ENCODE data around the gene FMN1.

Gene FMN1

DNA sequence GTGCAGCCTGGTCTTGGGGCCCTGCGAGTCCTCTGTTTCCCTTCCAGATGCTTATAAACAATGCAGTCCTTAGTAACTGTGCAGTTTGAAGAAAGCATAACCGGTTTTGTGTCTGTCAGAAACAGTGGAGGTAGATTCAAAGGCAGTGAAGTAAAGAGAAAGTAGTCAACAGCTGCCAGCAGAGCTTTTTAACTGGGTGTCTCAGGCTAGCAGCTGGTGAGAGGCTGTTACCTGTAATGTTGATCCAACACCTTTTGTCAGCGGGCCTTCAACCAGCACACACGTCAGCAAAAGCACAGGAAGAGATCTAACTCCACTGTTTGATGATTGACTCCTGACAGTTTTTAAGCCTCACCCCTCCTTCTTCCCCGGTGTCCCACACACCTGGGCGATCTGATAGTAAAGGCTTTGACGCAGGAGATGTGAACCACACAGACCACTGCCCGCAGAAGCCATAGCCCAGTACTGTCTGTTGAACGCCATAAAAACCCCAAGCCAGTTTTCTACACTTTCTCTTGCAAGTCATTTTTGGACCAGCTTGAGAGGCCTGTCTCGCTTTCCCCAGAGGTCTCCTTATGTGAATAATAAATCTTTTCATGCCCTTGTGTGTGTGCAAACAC lies 178.0 kb downstream of the FMN1 start:
- Histone ChIP-seq H3K27ac (ENCODE audit: low read depth, low read length) (no peak overlapping the region), H3K27me3 (ENCODE audit: insufficient read depth, low read length) (no peaks in the 10 kb centered on the region), H3K79me2 (ENCODE audit: control insufficient read depth, insufficient read depth, low read length, unreplicated experiment) (no peaks in the 10 kb centered on the region), H3K36me3 (ENCODE audit: insufficient read depth, low read length) (no peaks in the 10 kb centered on the region), H3K4me1 (ENCODE audit: control insufficient read depth, insufficient read depth, low read length, unreplicated experiment) (peaks cover 13% of the 10 kb centered on the region), H3K4me3 (ENCODE audit: low read depth, low read length) (no peak overlapping the region), H2AFZ (ENCODE audit: low read length, unreplicated experiment) (no peak overlapping the region)

- H3K27ac ChIP-seq (ENCODE audit: low read depth, low read length): no peak overlapping the region
- H3K79me2 ChIP-seq (ENCODE audit: control insufficient read depth, insufficient read depth, low read length, unreplicated experiment): no peaks in the 10 kb centered on the region
- no peaks in the 10 kb centered on the region for H3K36me3 ChIP-seq (ENCODE audit: insufficient read depth, low read length)
- no peak overlapping the region for H3K4me3 ChIP-seq (ENCODE audit: low read depth, low read length)
- no peaks in the 10 kb centered on the region for H3K27me3 ChIP-seq (ENCODE audit: insufficient read depth, low read length)
- no peak overlapping the region for H2AFZ ChIP-seq (ENCODE audit: low read length, unreplicated experiment)
- H3K4me1 ChIP-seq (ENCODE audit: control insufficient read depth, insufficient read depth, low read length, unreplicated experiment): peaks cover 13% of the 10 kb centered on the region
Observed at GRCh38 chr15:33014586-33014985, 179.9 kb downstream of the FMN1 start.

DNA sequence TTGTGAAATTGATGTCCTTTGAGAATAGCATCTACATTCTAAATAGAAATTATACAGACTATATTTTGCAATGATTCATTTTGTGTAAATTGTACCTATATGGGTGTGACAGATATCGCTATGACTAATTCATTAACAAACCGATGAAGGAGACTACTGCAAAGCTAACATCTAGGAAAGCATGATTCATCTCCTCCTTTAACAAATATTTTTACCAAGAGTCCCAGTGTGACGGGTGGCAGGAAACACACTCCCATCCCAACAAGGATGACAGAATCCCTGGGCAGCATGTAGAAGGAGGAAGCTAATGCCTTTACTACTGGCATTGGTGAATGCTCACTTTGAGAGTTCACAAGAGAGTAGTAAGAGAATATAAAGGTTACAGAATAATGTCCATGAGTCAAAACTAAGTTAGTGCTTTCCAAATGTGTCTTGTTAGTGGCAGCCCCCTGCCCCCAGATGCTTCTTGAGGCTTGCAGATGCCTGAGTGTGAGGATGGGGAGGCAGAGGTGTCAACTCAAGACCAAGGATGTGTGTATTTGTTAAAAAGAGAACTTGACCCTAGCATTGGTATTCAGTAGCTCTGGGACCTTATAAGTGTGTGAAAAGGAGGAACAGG lies 180.6 kb downstream of the FMN1 start:
- Histone ChIP-seq H3K4me3 (ENCODE audit: low read depth, low read length) (no peak overlapping the region), H3K27ac (ENCODE audit: low read depth, low read length) (0 out of 2 replicates have a peak overlapping the region, but pooled peaks have one; percentile 12), H2AFZ (ENCODE audit: low read length, unreplicated experiment) (no peak overlapping the region), H3K27me3 (ENCODE audit: insufficient read depth, low read length) (no peaks in the 10 kb centered on the region), H3K4me1 (ENCODE audit: control insufficient read depth, insufficient read depth, low read length, unreplicated experiment) (peaks cover 15% of the 10 kb centered on the region), H3K36me3 (ENCODE audit: insufficient read depth, low read length) (no peaks in the 10 kb centered on the region), H3K79me2 (ENCODE audit: control insufficient read depth, insufficient read depth, low read length, unreplicated experiment) (no peaks in the 10 kb centered on the region)

- Histone ChIP-seq H3K27ac (ENCODE audit: low read depth, low read length) (no peak overlapping the region), H3K36me3 (ENCODE audit: insufficient read depth, low read length) (no peaks in the 10 kb centered on the region), H3K4me3 (ENCODE audit: low read depth, low read length) (no peak overlapping the region), H3K4me1 (ENCODE audit: control insufficient read depth, insufficient read depth, low read length, unreplicated experiment) (peaks cover 28% of the 10 kb centered on the region), H2AFZ (ENCODE audit: low read length, unreplicated experiment) (no peak overlapping the region), H3K79me2 (ENCODE audit: control insufficient read depth, insufficient read depth, low read length, unreplicated experiment) (no peaks in the 10 kb centered on the region), H3K27me3 (ENCODE audit: insufficient read depth, low read length) (no peaks in the 10 kb centered on the region)
Observed at GRCh38 chr15:33011976-33012375, 182.5 kb downstream of the FMN1 start.

- Histone ChIP-seq H3K79me2 (ENCODE audit: control insufficient read depth, insufficient read depth, low read length, unreplicated experiment) (no peaks in the 10 kb centered on the region), H3K27ac (ENCODE audit: low read depth, low read length) (no peak overlapping the region), H3K4me1 (ENCODE audit: control insufficient read depth, insufficient read depth, low read length, unreplicated experiment) (peaks cover 28% of the 10 kb centered on the region), H3K4me3 (ENCODE audit: low read depth, low read length) (no peak overlapping the region), H2AFZ (ENCODE audit: low read length, unreplicated experiment) (no peak overlapping the region), H3K27me3 (ENCODE audit: insufficient read depth, low read length) (no peaks in the 10 kb centered on the region), H3K36me3 (ENCODE audit: insufficient read depth, low read length) (no peaks in the 10 kb centered on the region)
Observed at GRCh38 chr15:33009603-33010002, 184.9 kb downstream of the FMN1 start.

GRCh38 chr15:33009026-33009425 lies 185.5 kb downstream of the FMN1 start:
- no peaks in the 10 kb centered on the region for H3K79me2 ChIP-seq (ENCODE audit: control insufficient read depth, insufficient read depth, low read length, unreplicated experiment)
- H3K4me3 ChIP-seq (ENCODE audit: low read depth, low read length): no peak overlapping the region
- H3K4me1 ChIP-seq (ENCODE audit: control insufficient read depth, insufficient read depth, low read length, unreplicated experiment): peaks cover 24% of the 10 kb centered on the region
- H3K27me3 ChIP-seq (ENCODE audit: insufficient read depth, low read length): no peaks in the 10 kb centered on the region
- H3K27ac ChIP-seq (ENCODE audit: low read depth, low read length): no peak overlapping the region
- no peaks in the 10 kb centered on the region for H3K36me3 ChIP-seq (ENCODE audit: insufficient read depth, low read length)
- H2AFZ ChIP-seq (ENCODE audit: low read length, unreplicated experiment): no peak overlapping the region

- Histone ChIP-seq H3K27ac (ENCODE audit: low read depth, low read length) (no peak overlapping the region), H3K79me2 (ENCODE audit: control insufficient read depth, insufficient read depth, low read length, unreplicated experiment) (no peaks in the 10 kb centered on the region), H3K36me3 (ENCODE audit: insufficient read depth, low read length) (no peaks in the 10 kb centered on the region), H3K4me1 (ENCODE audit: control insufficient read depth, insufficient read depth, low read length, unreplicated experiment) (peaks cover 18% of the 10 kb centered on the region), H2AFZ (ENCODE audit: low read length, unreplicated experiment) (peak overlapping the region; percentile 56), H3K27me3 (ENCODE audit: insufficient read depth, low read length) (no peaks in the 10 kb centered on the region), H3K4me3 (ENCODE audit: low read depth, low read length) (peak overlapping the region; percentile 18; the same call in 1 of the 2 replicates)
Observed at GRCh38 chr15:33008284-33008995, 186.1 kb downstream of the FMN1 start.

- Histone ChIP-seq H3K36me3 (ENCODE audit: insufficient read depth, low read length) (no peaks in the 10 kb centered on the region), H3K27me3 (ENCODE audit: insufficient read depth, low read length) (no peaks in the 10 kb centered on the region), H3K4me1 (ENCODE audit: control insufficient read depth, insufficient read depth, low read length, unreplicated experiment) (peaks cover 16% of the 10 kb centered on the region), H3K27ac (ENCODE audit: low read depth, low read length) (no peak overlapping the region), H2AFZ (ENCODE audit: low read length, unreplicated experiment) (peak overlapping the region; percentile 66), H3K4me3 (ENCODE audit: low read depth, low read length) (no peak overlapping the region), H3K79me2 (ENCODE audit: control insufficient read depth, insufficient read depth, low read length, unreplicated experiment) (no peaks in the 10 kb centered on the region)
Observed at GRCh38 chr15:33007303-33007855, 187.1 kb downstream of the FMN1 start.

DNA sequence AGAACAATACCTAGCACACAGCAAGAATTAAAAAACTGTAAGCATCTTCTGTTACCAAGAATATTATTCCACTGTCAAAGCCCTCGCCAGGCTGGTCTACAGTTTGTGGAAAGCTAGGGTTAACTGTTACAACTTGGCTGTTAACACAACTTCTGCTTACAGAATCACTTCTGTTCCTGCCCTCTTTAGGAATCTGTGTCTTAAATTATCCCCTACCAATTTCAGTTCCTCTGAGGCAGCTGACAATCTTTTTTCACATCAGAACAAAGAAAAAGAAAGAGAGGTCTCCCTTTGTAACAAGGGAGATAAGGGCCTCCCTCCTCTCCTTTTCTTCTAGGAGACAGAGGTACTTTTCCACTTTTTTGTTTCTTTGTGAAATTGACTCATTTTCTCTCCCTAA lies 188.9 kb downstream of the FMN1 start:
- Histone ChIP-seq H3K36me3 (ENCODE audit: insufficient read depth, low read length) (no peaks in the 10 kb centered on the region), H3K4me1 (ENCODE audit: control insufficient read depth, insufficient read depth, low read length, unreplicated experiment) (peaks cover 25% of the 10 kb centered on the region), H3K4me3 (ENCODE audit: low read depth, low read length) (no peak overlapping the region), H3K27ac (ENCODE audit: low read depth, low read length) (no peak overlapping the region), H2AFZ (ENCODE audit: low read length, unreplicated experiment) (no peak overlapping the region), H3K79me2 (ENCODE audit: control insufficient read depth, insufficient read depth, low read length, unreplicated experiment) (no peaks in the 10 kb centered on the region), H3K27me3 (ENCODE audit: insufficient read depth, low read length) (no peaks in the 10 kb centered on the region)

DNA sequence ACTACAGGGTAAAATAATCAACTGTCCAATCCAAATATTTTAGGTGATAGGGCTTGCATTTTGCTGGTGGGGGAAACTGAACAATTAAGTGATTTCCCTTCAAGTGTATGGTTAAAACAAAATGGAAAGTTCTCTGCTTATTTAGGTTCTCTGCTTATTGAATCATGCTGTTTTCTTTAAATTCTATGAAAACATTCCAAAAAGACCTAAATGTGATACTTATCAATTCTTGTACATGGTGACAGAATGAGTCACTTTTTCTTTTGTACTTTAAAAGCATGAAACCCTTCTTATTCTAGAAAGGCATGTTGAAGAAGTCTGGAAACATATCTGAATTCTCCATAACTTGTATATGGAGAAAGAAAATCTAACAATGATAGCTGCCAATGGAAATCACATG lies 192.6 kb downstream of the FMN1 start:
- Histone ChIP-seq H2AFZ (ENCODE audit: low read length, unreplicated experiment) (no peak overlapping the region), H3K4me3 (ENCODE audit: low read depth, low read length) (0 out of 2 replicates have a peak overlapping the region, but pooled peaks have one; percentile 20), H3K27me3 (ENCODE audit: insufficient read depth, low read length) (no peaks in the 10 kb centered on the region), H3K79me2 (ENCODE audit: control insufficient read depth, insufficient read depth, low read length, unreplicated experiment) (no peaks in the 10 kb centered on the region), H3K4me1 (ENCODE audit: control insufficient read depth, insufficient read depth, low read length, unreplicated experiment) (peaks cover 10% of the 10 kb centered on the region), H3K36me3 (ENCODE audit: insufficient read depth, low read length) (no peaks in the 10 kb centered on the region; the same call in 1 of the 2 replicates), H3K27ac (ENCODE audit: low read depth, low read length) (no peak overlapping the region)
